Glutamatergic neuron (in vitro differentiated cells): ENCODE measurements around the gene RALGPS2. TPM values are rescaled to one million over a fixed set of nuclear protein-coding genes. Genes with fewer than 3 reads are reported as not detected.

ENCODE experiments used
- DNase-seq: peaks from one replicate; pipeline ENCODE4 v3.0.0; 2022
- H3K27ac Mint-ChIP-seq: one replicate; pipeline ENCODE4 v1.8.0; 2020; ENCODE audit warnings: mild to moderate bottlenecking, mixed read lengths, inconsistent platforms; ENCODE audit not compliant: unreplicated experiment
- H3K27me3 Mint-ChIP-seq: one replicate; pipeline ENCODE4 v1.8.0; 2020; ENCODE audit warnings: mild to moderate bottlenecking, moderate library complexity, mixed read lengths, inconsistent platforms; ENCODE audit not compliant: unreplicated experiment
- H3K36me3 Mint-ChIP-seq: one replicate; pipeline ENCODE4 v1.8.0; 2020; ENCODE audit warnings: mild to moderate bottlenecking, mixed read lengths, inconsistent platforms; ENCODE audit not compliant: unreplicated experiment
- H3K4me1 Mint-ChIP-seq: one replicate; pipeline ENCODE4 v1.8.0; 2020; ENCODE audit warnings: mild to moderate bottlenecking, low read depth, mixed read lengths, inconsistent platforms; ENCODE audit not compliant: unreplicated experiment
- H3K4me3 Mint-ChIP-seq: one replicate; pipeline ENCODE4 v1.8.0; 2020; ENCODE audit warnings: mild to moderate bottlenecking, mixed read lengths, inconsistent platforms; ENCODE audit not compliant: unreplicated experiment
- H3K9me3 Mint-ChIP-seq: one replicate; pipeline ENCODE4 v1.8.0; 2020; ENCODE audit warnings: mild to moderate bottlenecking, moderate library complexity, mixed read lengths, inconsistent platforms; ENCODE audit not compliant: unreplicated experiment
- total RNA-seq: library from RNA; stranded (reverse); fragmentation: NEBNext Ultra II Directional; extraction: Animal tissue kit (Norgen Biotek cat#: 25700); gene quantifications from one replicate; pipeline ENCODE4 v1.2.1, GENCODE V29; 2021; ENCODE audit not compliant: unreplicated experiment
- TF ChIP-seq, protein P1 (sequence below): fragments of 200-600 bp; sonication (generic); IDR thresholded peaks from one replicate; pipeline ENCODE4 v1.5.0; 2021; ENCODE audit not compliant: partially characterized antibody, unreplicated experiment

The RALGPS2 gene
- total RNA-seq, 1 donor from 2014 or later: 17.9 TPM

DNA sequence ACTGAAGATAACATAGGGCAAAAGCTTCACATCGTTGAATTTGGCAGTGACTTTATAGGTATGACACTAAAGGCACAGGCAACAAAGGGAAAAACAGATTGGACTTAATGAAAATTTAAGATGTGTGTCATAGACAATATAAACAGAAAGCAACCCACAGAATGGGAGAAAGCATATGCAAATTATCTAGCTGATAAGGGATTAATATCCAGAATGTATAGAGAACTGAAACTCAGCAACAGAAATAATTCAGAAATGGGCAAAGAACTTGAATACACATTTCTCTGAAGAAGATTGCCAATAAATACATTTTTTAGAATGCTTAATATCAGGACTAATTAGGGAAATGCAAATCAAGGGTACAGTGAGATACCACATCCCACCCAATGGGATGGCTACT lies 201.0 kb downstream of the RALGPS2 start:
- H3K27me3 Mint-ChIP-seq: no peaks in the 10 kb centered on the region
- no peak overlapping the region for H3K4me3 Mint-ChIP-seq
- peaks cover 2% of the 10 kb centered on the region for H3K9me3 Mint-ChIP-seq
- no peaks in the 10 kb centered on the region for H3K4me1 Mint-ChIP-seq
- peaks cover 9% of the 10 kb centered on the region for H3K36me3 Mint-ChIP-seq
- no peak overlapping the region for H3K27ac Mint-ChIP-seq
- TF ChIP-seq, protein P1, sequence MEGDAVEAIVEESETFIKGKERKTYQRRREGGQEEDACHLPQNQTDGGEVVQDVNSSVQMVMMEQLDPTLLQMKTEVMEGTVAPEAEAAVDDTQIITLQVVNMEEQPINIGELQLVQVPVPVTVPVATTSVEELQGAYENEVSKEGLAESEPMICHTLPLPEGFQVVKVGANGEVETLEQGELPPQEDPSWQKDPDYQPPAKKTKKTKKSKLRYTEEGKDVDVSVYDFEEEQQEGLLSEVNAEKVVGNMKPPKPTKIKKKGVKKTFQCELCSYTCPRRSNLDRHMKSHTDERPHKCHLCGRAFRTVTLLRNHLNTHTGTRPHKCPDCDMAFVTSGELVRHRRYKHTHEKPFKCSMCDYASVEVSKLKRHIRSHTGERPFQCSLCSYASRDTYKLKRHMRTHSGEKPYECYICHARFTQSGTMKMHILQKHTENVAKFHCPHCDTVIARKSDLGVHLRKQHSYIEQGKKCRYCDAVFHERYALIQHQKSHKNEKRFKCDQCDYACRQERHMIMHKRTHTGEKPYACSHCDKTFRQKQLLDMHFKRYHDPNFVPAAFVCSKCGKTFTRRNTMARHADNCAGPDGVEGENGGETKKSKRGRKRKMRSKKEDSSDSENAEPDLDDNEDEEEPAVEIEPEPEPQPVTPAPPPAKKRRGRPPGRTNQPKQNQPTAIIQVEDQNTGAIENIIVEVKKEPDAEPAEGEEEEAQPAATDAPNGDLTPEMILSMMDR: no peak
- DNase-seq: no peak

DNA sequence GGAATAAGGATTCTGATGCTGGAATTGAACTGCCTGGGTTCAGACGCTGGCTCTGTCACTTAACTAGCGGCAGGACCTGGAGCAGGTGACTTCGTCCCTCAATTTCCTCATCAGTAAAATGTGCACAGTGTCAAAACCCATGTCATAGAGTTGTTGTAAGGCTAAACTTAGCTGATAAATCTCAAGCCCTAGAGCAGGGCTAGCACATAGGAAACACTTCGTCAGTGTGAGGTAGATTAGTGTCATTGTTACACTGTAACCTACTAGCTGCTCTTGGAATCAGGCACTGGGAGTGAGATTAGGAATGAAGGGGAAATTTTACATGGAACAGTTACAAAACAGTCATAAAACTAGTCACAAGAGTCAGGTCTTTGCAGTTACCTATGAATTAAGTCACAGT lies 202.0 kb downstream of the RALGPS2 start:
- TF ChIP-seq, protein P1: no peak
- no peaks in the 10 kb centered on the region for H3K27me3 Mint-ChIP-seq
- H3K4me3 Mint-ChIP-seq: no peak overlapping the region
- DNase-seq: no peak
- peaks cover 9% of the 10 kb centered on the region for H3K36me3 Mint-ChIP-seq
- no peak overlapping the region for H3K27ac Mint-ChIP-seq
- peaks cover 2% of the 10 kb centered on the region for H3K9me3 Mint-ChIP-seq
- H3K4me1 Mint-ChIP-seq: no peaks in the 10 kb centered on the region

DNA sequence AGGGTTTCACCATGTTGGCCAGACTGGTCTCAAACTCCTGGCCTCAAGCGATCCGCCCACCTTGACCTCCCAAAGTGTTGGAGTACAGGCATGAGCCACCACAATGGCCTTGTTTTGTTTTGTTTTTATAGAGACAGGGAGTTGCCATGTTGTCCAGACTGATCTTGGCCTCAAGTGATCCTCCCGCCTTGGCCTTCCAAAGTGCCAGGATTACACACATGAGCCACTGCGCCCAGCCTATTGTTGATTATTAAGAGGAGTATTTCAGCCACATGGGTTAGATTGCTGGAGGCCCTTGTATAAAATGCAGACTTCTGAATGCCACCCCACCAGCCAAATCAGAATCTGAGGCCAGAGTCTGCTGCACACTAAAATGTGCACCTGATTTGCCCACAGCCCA lies 203.0 kb downstream of the RALGPS2 start:
- H3K36me3 Mint-ChIP-seq: peaks cover 9% of the 10 kb centered on the region
- H3K4me3 Mint-ChIP-seq: no peak overlapping the region
- no peaks in the 10 kb centered on the region for H3K4me1 Mint-ChIP-seq
- H3K9me3 Mint-ChIP-seq: peaks cover 2% of the 10 kb centered on the region
- no peaks in the 10 kb centered on the region for H3K27me3 Mint-ChIP-seq
- no peak overlapping the region for H3K27ac Mint-ChIP-seq
- DNase-seq: no peak
- TF ChIP-seq, protein P1: no peak

DNA sequence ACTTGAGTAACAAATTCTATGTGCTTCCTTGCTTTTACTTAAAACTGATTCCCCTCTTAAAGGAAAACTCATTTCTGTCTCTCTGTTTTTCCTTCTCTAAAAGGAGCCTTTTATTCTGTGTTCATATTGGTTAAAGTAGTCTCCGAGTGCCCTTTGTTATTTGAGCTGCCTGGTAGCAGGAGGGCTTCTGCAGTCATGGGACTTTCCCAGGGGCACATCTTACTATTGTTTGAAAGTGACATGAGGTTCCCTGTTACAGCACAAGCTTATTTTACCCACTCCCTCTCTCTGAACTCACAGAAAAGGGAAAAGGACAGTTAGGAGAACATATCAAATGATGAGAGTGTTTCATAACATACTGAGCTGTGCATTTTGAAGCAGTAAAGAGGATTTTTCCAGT lies 203.9 kb downstream of the RALGPS2 start:
- H3K27ac Mint-ChIP-seq: no peak overlapping the region
- DNase-seq: no peak
- TF ChIP-seq, protein P1: no peak
- peaks cover 3% of the 10 kb centered on the region for H3K4me1 Mint-ChIP-seq
- no peaks in the 10 kb centered on the region for H3K27me3 Mint-ChIP-seq
- peaks cover 9% of the 10 kb centered on the region for H3K36me3 Mint-ChIP-seq
- peaks cover 2% of the 10 kb centered on the region for H3K9me3 Mint-ChIP-seq
- no peak overlapping the region for H3K4me3 Mint-ChIP-seq

DNA sequence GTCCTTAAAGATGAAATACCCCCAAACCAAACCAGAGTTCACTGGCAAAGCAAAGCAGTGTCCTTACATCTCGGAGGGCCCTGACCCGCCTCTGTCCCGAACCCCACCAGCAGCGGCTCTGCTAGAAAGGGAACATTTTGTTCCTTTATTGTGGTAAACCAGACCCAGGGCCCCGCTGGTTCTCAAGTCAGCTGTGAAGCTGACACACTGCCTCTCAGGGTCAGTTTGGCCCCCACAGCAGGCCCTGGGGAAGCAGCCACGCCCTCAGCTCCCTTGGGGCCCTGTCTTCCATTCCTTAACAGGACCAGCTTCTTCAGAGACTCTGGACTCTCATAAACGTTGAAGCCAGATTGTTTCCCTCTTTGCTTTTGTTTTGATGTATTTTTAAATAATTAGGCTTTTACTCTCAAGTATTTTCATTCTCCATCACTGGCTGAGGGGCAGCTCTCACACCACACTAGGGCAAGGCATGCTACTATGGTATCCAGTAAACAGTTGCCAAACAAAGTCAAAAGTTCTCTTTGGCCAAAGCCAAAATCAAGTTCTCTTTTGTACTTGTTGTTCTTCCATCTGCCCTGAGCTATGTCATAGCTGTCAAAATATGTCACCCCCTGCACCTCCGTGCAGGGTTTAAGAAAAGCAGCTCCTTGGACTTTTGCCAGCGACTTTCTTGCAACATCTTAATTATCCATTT lies 207.0 kb downstream of the RALGPS2 start:
- no peak for DNase-seq
- Mint-ChIP-seq H3K27ac (no peak overlapping the region), H3K27me3 (no peaks in the 10 kb centered on the region), H3K4me3 (no peak overlapping the region), H3K4me1 (peaks cover 3% of the 10 kb centered on the region), H3K9me3 (no peaks in the 10 kb centered on the region), H3K36me3 (no peaks in the 10 kb centered on the region)
- TF ChIP-seq, protein P1: no peak
